HG02885 (cell line): ENCODE measurements around the gene NFASC.

ENCODE experiments used
- ATAC-seq: cut with Tn5 transposase; IDR thresholded peaks from one replicate; pipeline ENCODE4 v1.9.1; 2021; ENCODE audit warnings: mild to moderate bottlenecking; ENCODE audit not compliant: unreplicated experiment, poor library complexity

NFASC gene

GRCh38 chr1:204947338-204947737, 76.7 kb downstream of the NFASC start:
- ATAC-seq: no peak

- ATAC-seq: no peak
Observed at GRCh38 chr1:204947747-204948146, 77.1 kb downstream of the NFASC start.

- ATAC-seq: no peak
Observed at GRCh38 chr1:204950353-204951001, 79.8 kb downstream of the NFASC start.

- no peak for ATAC-seq
Observed at GRCh38 chr1:204958317-204959307, 88.0 kb downstream of the NFASC start.

GRCh38 chr1:204959374-204959773, 88.7 kb downstream of the NFASC start:
- ATAC-seq: no peak

- no peak for ATAC-seq
Observed at GRCh38 chr1:204959836-204960235, 89.2 kb downstream of the NFASC start.

- ATAC-seq: no peak
Observed at GRCh38 chr1:204960306-204961125, 89.9 kb downstream of the NFASC start.

GRCh38 chr1:204961765-204962419, 91.2 kb downstream of the NFASC start:
- ATAC-seq: no peak

GRCh38 chr1:204962742-204963632, 92.3 kb downstream of the NFASC start:
- no peak for ATAC-seq

- no peak for ATAC-seq
Observed at GRCh38 chr1:204967451-204967850, 96.8 kb downstream of the NFASC start.

GRCh38 chr1:204968135-204968534, 97.5 kb downstream of the NFASC start:
- no peak for ATAC-seq

- no peak for ATAC-seq
Observed at GRCh38 chr1:204968951-204969350, 98.3 kb downstream of the NFASC start.

GRCh38 chr1:204970937-204971336, 100.3 kb downstream of the NFASC start:
- no peak for ATAC-seq

GRCh38 chr1:204971517-204972336, 101.1 kb downstream of the NFASC start:
- no peak for ATAC-seq

GRCh38 chr1:204972426-204972825, 101.8 kb downstream of the NFASC start:
- no peak for ATAC-seq

GRCh38 chr1:204973449-204973848, 102.8 kb downstream of the NFASC start:
- ATAC-seq: no peak

GRCh38 chr1:204974327-204974726, 103.7 kb downstream of the NFASC start:
- ATAC-seq: no peak

- ATAC-seq: no peak
Observed at GRCh38 chr1:204975021-204975420, 104.4 kb downstream of the NFASC start.
